ENCODE data around the gene ZNF681. TPM values are rescaled to one million over a fixed set of nuclear protein-coding genes. Genes with fewer than 3 reads are reported as not detected.

The ZNF681 gene
- total and polyA plus RNA-seq, 9 of the 15 experiments (the other 6 are each of a cell fraction or from before 2014, with no cell fraction given), result 2.8 to 8.6 (median 4.1) TPM

DNA sequence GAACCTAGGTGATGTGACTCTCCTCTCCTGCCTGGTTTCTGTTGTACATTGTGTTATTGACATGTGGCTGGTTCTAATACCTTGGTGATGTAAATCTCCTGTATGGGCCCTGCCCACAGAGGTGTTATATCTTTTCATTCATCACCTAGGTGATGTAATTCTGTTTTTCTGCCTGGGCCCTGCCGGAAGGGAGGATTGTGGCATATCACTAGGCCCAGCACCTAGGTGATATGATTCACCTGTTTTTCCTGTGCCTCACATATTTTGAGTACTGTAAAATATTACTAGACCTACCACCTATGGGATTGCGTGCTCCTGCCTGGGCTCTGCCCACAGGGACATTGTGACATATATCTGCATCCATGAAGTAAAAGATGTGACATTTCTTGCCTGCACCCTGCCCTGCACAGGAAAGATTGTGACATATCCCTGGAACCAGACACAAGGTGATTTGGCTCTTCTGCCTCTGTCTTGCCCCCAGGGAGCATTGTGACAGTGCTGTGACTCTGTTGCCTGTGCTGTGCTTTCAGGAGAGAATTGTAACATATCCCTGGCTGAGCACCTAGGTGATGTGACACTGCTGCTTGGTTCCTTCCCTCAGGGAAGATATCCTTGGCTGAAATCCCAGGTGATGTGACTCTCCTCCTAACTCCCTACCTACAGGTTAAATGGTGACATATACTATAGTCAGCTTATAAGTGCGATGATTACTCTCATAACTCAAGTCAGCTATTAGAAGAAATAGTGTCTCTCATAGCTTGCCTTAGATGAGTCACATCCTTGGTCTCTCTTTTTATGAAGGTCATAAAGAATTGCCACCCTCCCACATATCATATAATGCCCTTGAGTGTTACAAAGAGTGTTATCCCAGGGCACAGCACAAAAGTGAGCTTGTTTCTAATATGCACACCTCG lies 13.3 kb upstream of the ZNF681 start:
- Histone ChIP-seq H3K9me1 (ENCODE audit: control insufficient read depth, insufficient read depth, low read length) (peaks cover 4% of the 10 kb centered on the region), H3K4me3 (no peak overlapping the region), H3K4me1 (replicated peaks in 1 of 2; ENCODE audit: control insufficient read depth in 2 of 2, insufficient read depth in 2 of 2, low read length in 2 of 2) (peaks cover 0 to 7% of the 10 kb centered on the region in 2 experiments; a peak in 2 of 5 replicates), H3K79me2 (ENCODE audit: control insufficient read depth, insufficient read depth, low read length) (peaks cover 84% of the 10 kb centered on the region), H3K27me3 (ENCODE audit: control insufficient read depth in 2 of 2, insufficient read depth in 2 of 2, low read length in 2 of 2) (no peaks in the 10 kb centered on the region), H3K36me3 (ENCODE audit: control insufficient read depth, insufficient read depth, low read length) (peaks cover 68% of the 10 kb centered on the region), H3K9me3 (replicated peaks; ENCODE audit: control insufficient read depth, insufficient read depth, low read depth, low read length) (no peaks in the 10 kb centered on the region), H3K27ac (ENCODE audit: extremely low read depth, low read depth, low read length) (no peak overlapping the region), H4K20me1 (replicated peaks; ENCODE audit: control insufficient read depth, insufficient read depth, low read length) (no peaks in the 10 kb centered on the region; the same call in 1 of the 2 replicates), H2AFZ (ENCODE audit: low read depth, low read length) (no peak overlapping the region), H3K4me2 (ENCODE audit: insufficient read depth, low read length) (no peak overlapping the region), H3K9ac (ENCODE audit: insufficient read depth in 1 of 2, low read depth in 2 of 2, low read length in 2 of 2) (no peak overlapping the region)
- BruUV-seq (replicated peaks), result no TSS peak
- ATAC-seq, result no peak
- POLR2A ChIA-PET, result no interaction called here
- no peak for FAIRE-seq
- CTCF ChIA-PET (ENCODE audit: low intra/inter-chr PET ratio), result no interaction called here
- DNase-seq (ENCODE audit: extremely low read depth in 1 of 4, low spot score in 3 of 4), result no peak
- in situ Hi-C loops (cut with MboI), result no loop called here
- WGBS (ENCODE audit: insufficient coverage, low coverage, missing lambda C conversion rate), result 89% methylated on average over 4 of the region's 4 CpGs
- intact Hi-C loops (cut with micrococcal nuclease), result no loop called here
- TF ChIP-seq EZH2 (IDR thresholded peaks at IDR 0.05; ENCODE audit: borderline replicate concordance, low read depth, low read length) (no peak), BHLHE40 (IDR thresholded peaks at IDR 0.05; ENCODE audit: low read length) (no peak), L3MBTL2 (IDR thresholded peaks at IDR 0.05) (no peak), CREBBP (IDR thresholded peaks at IDR 0.05; ENCODE audit: low read depth, low read length) (no peak), ZNF253 (CRISPR knock-in tag; conservative IDR thresholded peaks at IDR 0.05) (no peak), PCBP1 (IDR thresholded peaks at IDR 0.05; ENCODE audit: low read depth, low read length, poor library complexity, severe bottlenecking) (no peak), ERF (CRISPR knock-in tag; IDR thresholded peaks at IDR 0.05) (no peak), SP2 (IDR thresholded peaks at IDR 0.05; ENCODE audit: extremely low read depth, low read depth, low read length, poor library complexity, severe bottlenecking) (no peak), ZNF146 (CRISPR knock-in tag; IDR thresholded peaks at IDR 0.05; ENCODE audit: unreplicated experiment) (no peak), ZNF274 (IDR thresholded peaks at IDR 0.05; ENCODE audit: borderline replicate concordance, low read depth, low read length) (no peak), FOXK1 (CRISPR knock-in tag; IDR thresholded peaks at IDR 0.05; ENCODE audit: borderline replicate concordance) (no peak), CBX8 (IDR thresholded peaks at IDR 0.05; ENCODE audit: borderline replicate concordance, extremely low read depth, low read depth, low read length, poor library complexity, severe bottlenecking) (no peak), RFX7 (CRISPR knock-in tag; IDR thresholded peaks at IDR 0.05) (no peak), TBL1XR1 (IDR thresholded peaks at IDR 0.05; ENCODE audit: low read length in 2 of 2) (no peak), KLF6 (CRISPR knock-in tag; IDR thresholded peaks at IDR 0.05; ENCODE audit: borderline replicate concordance) (no peak), CHD1 (IDR thresholded peaks at IDR 0.05; ENCODE audit: low read length) (no peak)
- TF ChIP-seq, protein P1, sequence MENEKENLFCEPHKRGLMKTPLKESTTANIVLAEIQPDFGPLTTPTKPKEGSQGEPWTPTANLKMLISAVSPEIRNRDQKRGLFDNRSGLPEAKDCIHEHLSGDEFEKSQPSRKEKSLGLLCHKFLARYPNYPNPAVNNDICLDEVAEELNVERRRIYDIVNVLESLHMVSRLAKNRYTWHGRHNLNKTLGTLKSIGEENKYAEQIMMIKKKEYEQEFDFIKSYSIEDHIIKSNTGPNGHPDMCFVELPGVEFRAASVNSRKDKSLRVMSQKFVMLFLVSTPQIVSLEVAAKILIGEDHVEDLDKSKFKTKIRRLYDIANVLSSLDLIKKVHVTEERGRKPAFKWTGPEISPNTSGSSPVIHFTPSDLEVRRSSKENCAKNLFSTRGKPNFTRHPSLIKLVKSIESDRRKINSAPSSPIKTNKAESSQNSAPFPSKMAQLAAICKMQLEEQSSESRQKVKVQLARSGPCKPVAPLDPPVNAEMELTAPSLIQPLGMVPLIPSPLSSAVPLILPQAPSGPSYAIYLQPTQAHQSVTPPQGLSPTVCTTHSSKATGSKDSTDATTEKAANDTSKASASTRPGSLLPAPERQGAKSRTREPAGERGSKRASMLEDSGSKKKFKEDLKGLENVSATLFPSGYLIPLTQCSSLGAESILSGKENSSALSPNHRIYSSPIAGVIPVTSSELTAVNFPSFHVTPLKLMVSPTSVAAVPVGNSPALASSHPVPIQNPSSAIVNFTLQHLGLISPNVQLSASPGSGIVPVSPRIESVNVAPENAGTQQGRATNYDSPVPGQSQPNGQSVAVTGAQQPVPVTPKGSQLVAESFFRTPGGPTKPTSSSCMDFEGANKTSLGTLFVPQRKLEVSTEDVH (IDR thresholded peaks at IDR 0.05; ENCODE audit: low read depth, partially characterized antibody), result no peak
- TF ChIP-seq, protein P2, sequence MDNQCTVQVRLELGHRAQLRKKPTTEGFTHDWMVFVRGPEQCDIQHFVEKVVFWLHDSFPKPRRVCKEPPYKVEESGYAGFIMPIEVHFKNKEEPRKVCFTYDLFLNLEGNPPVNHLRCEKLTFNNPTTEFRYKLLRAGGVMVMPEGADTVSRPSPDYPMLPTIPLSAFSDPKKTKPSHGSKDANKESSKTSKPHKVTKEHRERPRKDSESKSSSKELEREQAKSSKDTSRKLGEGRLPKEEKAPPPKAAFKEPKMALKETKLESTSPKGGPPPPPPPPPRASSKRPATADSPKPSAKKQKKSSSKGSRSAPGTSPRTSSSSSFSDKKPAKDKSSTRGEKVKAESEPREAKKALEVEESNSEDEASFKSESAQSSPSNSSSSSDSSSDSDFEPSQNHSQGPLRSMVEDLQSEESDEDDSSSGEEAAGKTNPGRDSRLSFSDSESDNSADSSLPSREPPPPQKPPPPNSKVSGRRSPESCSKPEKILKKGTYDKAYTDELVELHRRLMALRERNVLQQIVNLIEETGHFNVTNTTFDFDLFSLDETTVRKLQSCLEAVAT (IDR thresholded peaks at IDR 0.05), result no peak
